Measurements from ENCODE around the gene HCFC1.

The HCFC1 gene

DNA sequence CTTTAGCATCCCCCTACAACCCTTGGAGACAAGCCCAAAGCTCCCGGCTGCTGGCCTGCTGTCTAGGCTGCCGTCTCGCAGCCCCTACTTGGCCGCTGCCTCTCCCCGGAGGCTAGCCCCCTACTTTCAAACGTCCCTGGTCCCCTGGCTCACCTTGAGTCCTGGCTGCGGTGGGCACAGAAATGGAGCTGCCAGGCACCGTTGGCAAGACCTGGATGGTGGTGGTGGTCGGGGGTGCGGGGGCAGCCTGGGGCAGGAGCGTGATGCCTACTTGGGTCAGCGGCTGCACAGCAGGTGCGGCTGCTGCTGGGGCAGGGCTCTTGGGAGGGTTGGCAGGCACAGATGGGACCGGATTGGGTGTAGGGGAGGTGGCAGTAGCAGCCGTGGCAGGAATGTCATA lies 12.0 kb downstream of the HCFC1 start:
- Mint-ChIP-seq H3K36me3 (peaks cover 80% of the 10 kb centered on the region), H3K9me3 (no peaks in the 10 kb centered on the region), H3K27ac (no peak overlapping the region), H3K4me3 (no peak overlapping the region), H3K4me1 (no peaks in the 10 kb centered on the region)
- ATAC-seq (no peak), DNase-seq (ENCODE audit: low spot score in 2 of 2) (no peak)

DNA sequence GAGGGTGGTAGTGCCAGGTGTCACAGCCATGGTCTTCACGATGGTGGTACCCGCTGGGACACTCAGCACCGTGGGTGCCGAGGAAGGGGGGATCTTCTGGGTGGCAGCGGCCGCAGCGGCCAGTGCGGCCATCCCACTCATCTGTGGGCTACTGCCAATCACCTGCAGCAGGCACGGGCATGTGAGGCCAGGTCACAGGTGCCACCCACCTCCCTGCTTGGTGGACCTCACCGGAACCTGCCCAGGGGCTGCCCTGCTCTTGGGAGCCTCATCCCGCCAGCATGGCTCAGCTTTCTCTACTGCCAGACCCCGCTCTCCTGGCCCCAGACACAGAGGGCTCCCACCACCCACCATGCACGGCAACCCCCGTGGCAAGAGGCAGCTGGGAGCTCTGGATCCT lies 13.0 kb downstream of the HCFC1 start:
- H3K4me3 Mint-ChIP-seq: no peak overlapping the region
- no peaks in the 10 kb centered on the region for H3K9me3 Mint-ChIP-seq
- DNase-seq (ENCODE audit: low spot score in 2 of 2) (no peak), ATAC-seq (no peak)
- peaks cover 78% of the 10 kb centered on the region for H3K36me3 Mint-ChIP-seq
- H3K27ac Mint-ChIP-seq: no peak overlapping the region
- no peaks in the 10 kb centered on the region for H3K4me1 Mint-ChIP-seq

DNA sequence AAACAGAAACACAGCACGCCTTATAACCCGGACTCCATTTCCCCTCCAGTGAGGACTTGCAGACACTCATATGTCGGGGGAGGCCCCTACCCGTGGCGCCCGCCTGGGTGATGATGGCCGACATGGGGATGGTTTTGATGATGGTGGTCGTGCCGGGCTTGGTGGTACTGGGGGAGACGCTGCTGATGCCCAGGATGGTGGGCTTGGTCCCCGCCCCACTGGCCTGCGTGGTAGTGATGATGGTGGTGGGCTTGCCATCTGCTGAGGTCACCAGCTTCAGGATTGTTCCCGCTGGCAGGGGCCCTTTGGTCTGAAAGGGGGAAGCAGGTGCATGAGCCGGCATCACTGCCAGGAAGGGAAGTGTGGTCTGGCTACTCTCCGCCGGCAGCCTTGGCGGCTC lies 14.4 kb downstream of the HCFC1 start:
- no peak for ATAC-seq
- H3K36me3 Mint-ChIP-seq: peaks cover 78% of the 10 kb centered on the region
- DNase-seq (ENCODE audit: low spot score in 2 of 2): no peak
- H3K4me3 Mint-ChIP-seq: no peak overlapping the region
- no peak overlapping the region for H3K27ac Mint-ChIP-seq
- H3K9me3 Mint-ChIP-seq: no peaks in the 10 kb centered on the region
- no peaks in the 10 kb centered on the region for H3K4me1 Mint-ChIP-seq

DNA sequence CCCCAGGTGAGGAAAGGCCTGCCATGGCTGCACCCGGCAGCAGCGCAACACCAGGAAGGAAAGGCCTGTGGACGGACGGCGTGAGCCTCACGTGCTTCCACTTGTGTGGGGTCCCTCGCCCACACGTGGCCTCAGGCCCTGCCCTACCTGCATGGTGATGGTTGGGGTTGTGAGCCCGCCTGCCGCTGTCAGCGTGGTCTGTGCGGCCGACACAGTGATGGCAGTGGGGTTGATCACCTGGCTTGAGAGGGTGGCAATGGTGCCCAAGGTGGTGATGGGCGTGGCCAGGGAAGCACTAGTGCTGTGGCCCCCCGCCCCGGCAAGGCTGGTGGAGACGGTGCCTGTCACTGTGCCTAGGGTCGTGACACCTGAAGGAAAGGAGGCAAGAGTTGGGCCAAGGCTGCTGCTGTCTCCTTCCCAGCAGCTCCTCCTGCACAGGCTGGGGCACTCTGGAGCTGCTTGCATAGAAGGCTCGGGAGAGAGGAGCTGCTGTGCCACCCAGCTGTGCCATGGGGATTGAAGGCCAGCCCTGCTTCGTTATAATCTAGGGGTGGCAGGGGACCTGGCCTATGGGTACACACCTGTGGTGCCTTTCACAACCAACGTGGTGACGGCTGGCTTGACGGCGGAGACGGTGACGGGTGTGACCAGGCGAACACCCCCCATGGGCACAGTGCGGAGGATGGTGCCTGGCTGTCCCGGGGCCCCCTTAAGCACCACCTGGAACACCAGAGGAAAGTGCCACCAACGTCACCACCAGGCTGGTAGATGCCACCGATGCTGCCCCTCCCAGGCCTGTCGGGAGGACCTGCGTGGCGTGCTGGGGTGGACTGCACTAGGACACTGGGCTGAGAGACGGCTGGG lies 15.3 kb downstream of the HCFC1 start:
- DNase-seq (ENCODE audit: low spot score in 2 of 2): no peak
- Mint-ChIP-seq H3K4me1 (no peaks in the 10 kb centered on the region), H3K27ac (peak overlapping the region; percentile 32), H3K9me3 (no peaks in the 10 kb centered on the region), H3K36me3 (peaks cover 78% of the 10 kb centered on the region), H3K4me3 (no peak overlapping the region)
- no peak for ATAC-seq

DNA sequence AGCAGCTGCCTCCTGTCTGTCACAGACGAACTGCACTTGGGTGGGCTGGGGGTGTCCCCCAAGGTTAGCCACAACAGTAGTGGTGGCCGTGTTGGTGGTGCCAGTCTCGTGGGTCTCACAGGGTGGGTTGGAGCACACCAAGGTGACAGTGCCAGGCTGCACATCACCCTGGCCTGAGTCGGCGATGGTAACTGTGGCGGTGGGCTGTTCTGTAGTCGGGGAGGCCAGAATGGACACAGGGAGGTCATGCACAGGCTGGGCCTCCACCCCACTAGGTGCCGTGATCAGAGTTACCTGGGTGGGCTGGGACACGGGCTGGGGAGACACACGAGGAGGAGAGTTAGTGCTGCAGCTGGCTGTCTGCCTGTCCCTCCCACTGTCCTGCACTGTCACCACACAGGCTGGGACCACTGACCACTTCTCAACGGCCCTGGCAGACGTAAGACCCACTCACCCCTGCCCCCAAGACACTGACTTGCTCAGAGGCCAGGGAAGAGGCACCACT lies 16.3 kb downstream of the HCFC1 start:
- no peak for ATAC-seq
- no peak overlapping the region for H3K4me3 Mint-ChIP-seq
- no peaks in the 10 kb centered on the region for H3K9me3 Mint-ChIP-seq
- peak overlapping the region; percentile 32 for H3K27ac Mint-ChIP-seq
- DNase-seq (ENCODE audit: low spot score in 2 of 2): no peak
- H3K36me3 Mint-ChIP-seq: peaks cover 78% of the 10 kb centered on the region
- H3K4me1 Mint-ChIP-seq: no peaks in the 10 kb centered on the region

DNA sequence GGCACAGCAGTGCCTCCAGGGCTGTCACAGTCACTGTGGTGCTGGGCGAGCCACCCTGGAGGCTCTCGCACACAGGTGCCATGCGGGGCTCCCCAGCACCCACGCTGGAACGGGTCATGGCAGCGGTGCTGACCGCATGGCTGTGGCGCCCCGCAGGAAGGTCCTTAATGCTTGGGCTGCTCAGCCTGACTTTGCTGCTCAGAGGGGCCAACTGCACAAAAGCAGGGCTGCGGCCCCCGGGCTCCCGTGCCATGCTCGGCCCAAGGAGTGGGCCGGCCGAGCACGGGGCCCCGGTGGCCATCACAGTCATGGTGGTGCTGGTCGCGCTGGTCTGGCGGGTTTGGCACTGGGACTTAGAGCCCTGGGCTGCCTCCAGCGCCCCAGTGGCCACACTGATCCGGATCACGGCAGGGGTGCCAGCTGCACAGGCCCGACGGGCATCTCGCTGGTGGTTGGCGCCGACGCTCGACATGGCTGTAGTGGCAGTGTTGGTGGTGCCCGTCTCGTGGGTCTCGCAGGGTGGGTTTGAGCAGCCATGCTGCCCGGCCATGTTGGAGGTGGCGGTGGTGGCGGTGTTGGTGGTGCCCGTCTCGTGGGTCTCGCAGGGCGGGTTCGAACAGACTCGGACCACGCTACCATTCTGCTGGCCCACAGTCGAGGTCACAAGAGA lies 16.9 kb downstream of the HCFC1 start:
- peaks cover 78% of the 10 kb centered on the region for H3K36me3 Mint-ChIP-seq
- peak overlapping the region; percentile 32 for H3K27ac Mint-ChIP-seq
- H3K4me3 Mint-ChIP-seq: no peak overlapping the region
- no peak for ATAC-seq
- no peak for DNase-seq (ENCODE audit: low spot score in 2 of 2)
- no peaks in the 10 kb centered on the region for H3K9me3 Mint-ChIP-seq
- no peaks in the 10 kb centered on the region for H3K4me1 Mint-ChIP-seq

DNA sequence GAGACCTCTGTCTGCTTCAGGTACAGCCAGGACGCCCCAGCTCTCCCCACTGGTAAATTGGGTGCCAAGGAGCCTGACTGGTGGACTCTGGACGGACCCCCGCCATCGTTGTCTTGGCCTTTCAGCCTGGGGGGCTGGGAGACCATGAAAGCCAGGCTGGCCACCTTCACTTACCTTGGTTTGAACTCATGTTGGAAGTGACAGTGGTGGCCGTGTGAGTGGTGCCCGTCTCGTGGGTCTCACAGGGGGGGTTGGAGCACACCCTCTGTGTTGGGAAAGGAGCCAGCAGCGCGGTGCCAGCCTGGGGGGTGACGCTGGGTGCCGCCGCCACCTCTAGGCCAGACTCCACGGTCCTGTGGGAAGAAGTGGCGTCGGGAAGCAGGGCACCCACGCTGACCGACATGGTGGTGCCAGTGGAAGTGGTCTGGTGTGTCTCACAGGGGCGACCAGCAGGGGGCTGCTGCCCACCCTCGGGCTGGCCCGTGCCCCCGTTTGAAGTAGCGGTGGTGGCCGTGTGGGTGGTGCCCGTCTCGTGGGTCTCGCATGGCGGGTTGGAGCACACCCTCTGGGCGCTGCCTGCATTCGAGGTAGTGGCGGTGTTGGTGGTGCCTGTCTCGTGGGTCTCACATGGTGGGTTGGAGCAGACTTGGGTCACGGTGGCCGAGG lies 17.6 kb downstream of the HCFC1 start:
- H3K27ac Mint-ChIP-seq: no peak overlapping the region
- ATAC-seq: no peak
- no peaks in the 10 kb centered on the region for H3K4me1 Mint-ChIP-seq
- peaks cover 77% of the 10 kb centered on the region for H3K36me3 Mint-ChIP-seq
- no peak for DNase-seq (ENCODE audit: low spot score in 2 of 2)
- no peaks in the 10 kb centered on the region for H3K9me3 Mint-ChIP-seq
- no peak overlapping the region for H3K4me3 Mint-ChIP-seq

DNA sequence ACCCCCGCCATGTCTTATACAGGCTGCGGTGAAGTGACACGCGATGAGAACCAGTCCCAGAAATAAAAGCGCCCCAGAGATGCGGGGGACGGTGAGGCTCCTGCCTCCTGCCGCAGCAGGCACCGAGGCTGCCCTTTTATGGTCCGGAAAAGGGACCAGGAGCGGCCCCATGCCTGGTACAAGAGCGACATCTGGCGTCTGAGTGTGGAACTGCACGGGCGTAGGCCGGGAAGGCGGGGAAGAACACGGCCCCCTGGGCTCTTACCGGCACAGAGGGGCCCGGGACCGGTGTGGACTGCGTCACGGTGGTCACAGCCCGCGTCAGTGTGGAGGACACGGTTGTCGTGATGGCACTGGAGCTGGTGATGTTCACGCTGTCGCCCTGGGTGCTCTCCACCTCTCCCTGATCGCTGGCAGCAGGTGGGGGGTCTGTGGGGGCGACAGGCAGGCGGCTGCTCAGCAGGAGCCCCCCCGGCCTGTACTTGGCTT lies 18.2 kb downstream of the HCFC1 start:
- Mint-ChIP-seq H3K4me1 (peaks cover 6% of the 10 kb centered on the region), H3K9me3 (no peaks in the 10 kb centered on the region), H3K27ac (peak overlapping the region; percentile 54), H3K4me3 (no peak overlapping the region), H3K36me3 (peaks cover 80% of the 10 kb centered on the region)
- ATAC-seq: peak; percentile 77
- DNase-seq (ENCODE audit: low spot score in 2 of 2): peak; percentile 72 to 88

DNA sequence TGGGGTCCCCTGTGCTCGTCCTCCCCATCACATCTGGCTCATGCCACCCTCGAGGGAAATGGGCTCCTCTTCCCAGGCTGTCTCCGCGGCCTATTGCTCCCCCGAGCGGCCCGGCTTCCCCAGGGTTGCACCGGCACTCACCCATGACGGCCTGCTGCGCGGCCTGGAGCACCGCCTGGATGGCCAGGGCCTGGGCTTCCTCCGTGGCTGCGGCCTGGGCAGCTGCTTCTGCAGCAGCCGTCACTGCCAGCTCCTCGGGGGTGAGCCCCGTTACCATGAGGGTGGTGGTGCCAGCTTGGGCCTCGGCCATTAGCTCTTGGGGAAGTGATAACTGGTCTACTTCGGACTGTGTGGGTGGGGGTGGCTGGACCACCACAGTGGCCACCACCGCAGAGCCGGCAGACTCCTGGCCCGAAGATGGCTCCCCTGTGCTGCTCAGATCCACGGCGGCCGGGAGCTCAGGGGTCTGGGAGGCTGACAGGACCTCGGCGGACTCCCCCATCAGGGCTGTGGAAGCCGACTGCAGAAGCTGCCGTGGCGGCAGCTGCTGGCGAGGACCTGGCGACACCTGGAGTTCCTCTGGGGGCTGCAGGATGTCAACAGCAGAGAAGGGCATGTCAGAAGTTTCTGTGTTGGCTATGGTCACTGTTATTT lies 19.1 kb downstream of the HCFC1 start:
- H3K27ac Mint-ChIP-seq: peak overlapping the region; percentile 54
- no peak overlapping the region for H3K4me3 Mint-ChIP-seq
- ATAC-seq: no peak

DNA sequence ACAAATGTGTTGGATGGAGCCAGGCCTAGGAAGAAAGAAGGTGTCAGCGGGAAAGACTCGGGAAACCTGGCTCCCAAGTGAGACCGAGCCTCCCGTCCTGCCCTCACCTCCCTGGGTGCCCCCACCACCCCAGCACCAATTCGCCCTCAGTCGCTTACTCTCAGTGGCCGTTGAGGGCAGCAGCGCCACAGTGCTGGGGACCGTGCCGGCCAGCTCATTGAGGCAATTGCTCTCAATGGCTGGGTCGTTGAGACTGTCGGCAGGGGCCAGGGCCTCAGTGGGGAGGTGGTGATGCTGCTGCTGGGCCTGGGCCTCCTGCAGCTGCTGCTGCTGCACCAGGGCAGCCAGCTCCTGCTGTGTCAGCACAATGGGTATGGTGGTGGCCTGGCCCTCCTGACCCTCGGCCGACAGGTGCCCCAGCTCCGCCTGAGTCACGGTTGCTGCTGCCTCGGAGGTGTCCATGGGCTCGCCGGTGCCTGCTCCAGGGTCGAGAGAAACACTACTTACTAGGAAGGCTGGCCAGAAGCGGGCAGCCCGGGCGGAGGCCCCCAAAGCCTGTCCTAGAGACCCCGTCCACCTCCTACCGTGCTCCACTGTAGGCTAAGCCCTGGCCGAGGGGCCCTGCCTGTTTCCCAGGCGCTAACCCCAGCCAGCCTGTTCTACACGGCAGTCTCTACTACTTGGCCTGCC lies 19.8 kb downstream of the HCFC1 start:
- H3K4me1 Mint-ChIP-seq: peaks cover 16% of the 10 kb centered on the region
- DNase-seq (ENCODE audit: low spot score in 2 of 2): no peak
- no peak overlapping the region for H3K4me3 Mint-ChIP-seq
- H3K36me3 Mint-ChIP-seq: peaks cover 93% of the 10 kb centered on the region
- no peaks in the 10 kb centered on the region for H3K9me3 Mint-ChIP-seq
- no peak for ATAC-seq
- H3K27ac Mint-ChIP-seq: peak overlapping the region; percentile 54

More for the DNA sequence above, 19.1 kb downstream of the HCFC1 start:
- no peak for DNase-seq (ENCODE audit: low spot score in 2 of 2)
- Mint-ChIP-seq H3K36me3 (peaks cover 88% of the 10 kb centered on the region), H3K9me3 (no peaks in the 10 kb centered on the region), H3K4me1 (peaks cover 12% of the 10 kb centered on the region)

DNA sequence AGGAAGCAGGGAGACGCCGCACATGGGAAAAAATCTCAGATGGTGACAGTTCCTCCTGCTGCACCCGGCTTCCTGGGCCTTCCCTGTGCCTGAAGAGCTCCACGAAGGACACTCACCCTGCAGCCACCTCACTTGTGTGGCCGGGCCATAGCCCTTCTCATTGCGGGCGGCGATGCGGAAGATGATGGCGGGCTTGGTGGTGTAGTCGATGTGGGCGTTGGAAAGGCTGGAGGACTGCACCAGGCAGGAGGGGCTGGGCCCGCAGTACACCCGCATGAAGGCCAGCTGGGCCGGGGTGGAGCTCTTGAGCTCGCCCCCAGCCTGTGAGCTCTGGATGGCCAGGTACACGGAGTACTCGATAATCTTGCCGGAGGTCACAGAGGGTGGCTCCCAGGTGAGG lies 21.5 kb downstream of the HCFC1 start:
- ATAC-seq (no peak), DNase-seq (ENCODE audit: low spot score in 2 of 2) (no peak)
- H3K27ac Mint-ChIP-seq: peak overlapping the region; percentile 26
- H3K9me3 Mint-ChIP-seq: no peaks in the 10 kb centered on the region
- no peak overlapping the region for H3K4me3 Mint-ChIP-seq
- H3K36me3 Mint-ChIP-seq: peaks cover 76% of the 10 kb centered on the region
- H3K4me1 Mint-ChIP-seq: peaks cover 16% of the 10 kb centered on the region

DNA sequence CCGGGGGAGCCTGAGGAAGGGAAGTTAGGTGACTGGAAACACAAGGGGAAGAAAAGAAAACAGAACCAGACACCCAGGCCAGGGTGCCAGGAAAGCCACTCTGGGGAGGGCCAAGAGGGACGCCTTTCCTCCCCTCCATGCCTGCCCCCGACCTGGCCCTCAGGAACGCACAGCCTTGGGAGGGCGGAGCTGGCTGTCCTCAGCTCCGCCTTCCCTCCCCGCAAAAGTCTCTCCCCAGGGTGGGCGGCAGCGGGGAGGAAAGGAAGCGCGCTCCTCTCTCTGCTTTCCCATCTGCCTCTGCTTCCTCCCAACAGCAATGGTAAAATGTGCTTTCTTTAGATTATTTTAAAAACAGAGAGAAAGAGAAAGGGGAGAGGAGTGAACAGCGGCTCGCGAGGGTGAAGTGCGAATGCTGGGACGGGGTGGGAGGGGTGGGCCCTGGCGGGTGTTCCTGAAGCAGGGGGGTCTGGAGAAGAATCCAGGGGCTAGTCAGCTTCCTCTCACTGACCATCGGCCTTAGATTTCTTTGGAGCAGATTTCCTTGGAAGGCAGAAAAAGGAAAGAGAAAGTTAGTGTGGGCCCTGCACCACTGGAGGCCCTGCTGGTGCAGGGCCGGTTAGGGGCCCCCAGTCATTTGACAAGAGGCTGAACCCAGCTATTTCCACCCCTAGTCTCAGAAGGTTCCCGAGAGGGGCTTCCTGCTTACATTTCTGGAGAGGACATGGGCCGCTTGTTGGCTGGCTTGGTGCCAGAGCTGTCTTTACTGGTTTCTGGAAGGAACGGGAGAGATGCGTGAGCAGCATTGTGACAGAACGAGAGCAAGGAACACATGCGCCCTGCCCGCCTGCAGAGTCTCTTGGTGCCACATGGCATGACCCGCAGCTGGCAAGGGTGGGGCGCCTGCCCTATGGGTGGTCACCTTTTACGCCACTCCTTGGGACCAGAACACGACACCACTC lies 22.5 kb downstream of the HCFC1 start:
- no peak for ATAC-seq
- Mint-ChIP-seq H3K27ac (peak overlapping the region; percentile 77), H3K4me1 (peaks cover 21% of the 10 kb centered on the region), H3K4me3 (no peak overlapping the region), H3K9me3 (no peaks in the 10 kb centered on the region), H3K36me3 (peaks cover 75% of the 10 kb centered on the region)
- no peak for DNase-seq (ENCODE audit: low spot score in 2 of 2)

DNA sequence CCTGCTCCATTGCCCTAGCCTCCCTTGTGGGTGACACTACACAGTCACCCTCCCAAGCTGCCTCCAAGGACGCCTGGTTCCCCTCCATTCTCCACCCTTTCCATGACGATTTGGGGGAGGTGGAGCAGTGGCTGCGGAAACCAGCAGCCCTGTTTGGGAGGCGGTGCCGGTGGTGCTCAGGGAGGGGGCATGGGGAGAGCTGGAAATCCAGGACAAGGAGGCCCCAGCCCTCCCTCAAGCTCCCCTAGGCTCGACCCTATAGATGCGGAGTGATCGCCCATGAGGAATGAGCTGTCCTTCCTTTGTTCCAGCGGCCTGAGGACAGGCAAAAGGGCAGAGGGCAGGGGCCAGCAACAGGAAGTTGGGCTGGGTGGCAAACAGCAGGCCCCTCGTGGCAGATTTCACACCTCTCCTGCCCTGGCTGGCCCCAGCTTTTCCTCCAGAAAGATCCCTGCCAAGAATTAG lies 23.6 kb downstream of the HCFC1 start:
- Mint-ChIP-seq H3K36me3 (peaks cover 64% of the 10 kb centered on the region), H3K4me3 (no peak overlapping the region), H3K27ac (peak overlapping the region; percentile 77), H3K9me3 (no peaks in the 10 kb centered on the region), H3K4me1 (peaks cover 21% of the 10 kb centered on the region)
- DNase-seq (ENCODE audit: low spot score in 2 of 2) (no peak), ATAC-seq (no peak)

All from stimulated activated effector memory CD8-positive, alpha-beta T cell treated with anti-CD3 and anti-CD28 coated beads, Interleukin-12 subunit alpha, Interleukin-12 subunit beta, amount 100 ng/mL, for 72 hours (primary cell).